ENCODE results near the gene APMAP. TPM values are rescaled to one million over a fixed set of nuclear protein-coding genes. Genes with fewer than 3 reads are reported as not detected.
"Not testable (repeated sequence)": the region's sequence is repeated elsewhere in the genome, so short reads cannot be mapped to it uniquely, and the experiment has no call there.

APMAP gene
- polyA plus RNA-seq, 3 donors: 99.8 to 108 (median 103) TPM

- no peak for DNase-seq (ENCODE audit: low read depth in 3 of 3, low spot score in 2 of 3)
Measured at GRCh38 chr20:24955045-24955444, 37.5 kb downstream of the APMAP start.

GRCh38 chr20:24954566-24954965 is 38.0 kb downstream of the APMAP start:
- DNase-seq (ENCODE audit: low read depth in 3 of 3, low spot score in 2 of 3): no peak

- no peak for DNase-seq (ENCODE audit: low read depth in 3 of 3, low spot score in 2 of 3)
Measured at GRCh38 chr20:24954151-24954550, 38.4 kb downstream of the APMAP start.

- no peak for DNase-seq (ENCODE audit: low read depth in 3 of 3, low spot score in 2 of 3)
Measured at GRCh38 chr20:24953621-24954133, 38.9 kb downstream of the APMAP start.

GRCh38 chr20:24953209-24953575 is 39.4 kb downstream of the APMAP start:
- no peak for DNase-seq (ENCODE audit: low read depth in 3 of 3, low spot score in 2 of 3)

GRCh38 chr20:24952376-24953208 is 40.0 kb downstream of the APMAP start:
- DNase-seq (ENCODE audit: low read depth in 3 of 3, low spot score in 2 of 3): no peak

GRCh38 chr20:24951536-24952083 is 40.9 kb downstream of the APMAP start:
- no peak for DNase-seq (ENCODE audit: low read depth in 3 of 3, low spot score in 2 of 3)

- no peak for DNase-seq (ENCODE audit: low read depth in 3 of 3, low spot score in 2 of 3)
Measured at GRCh38 chr20:24950836-24951525, 41.6 kb downstream of the APMAP start.

- DNase-seq (ENCODE audit: low read depth in 3 of 3, low spot score in 2 of 3): no peak
Measured at GRCh38 chr20:24950128-24950835, 42.3 kb downstream of the APMAP start.

- no peak for DNase-seq (ENCODE audit: low read depth in 3 of 3, low spot score in 2 of 3)
Measured at GRCh38 chr20:24949756-24950127, 42.8 kb downstream of the APMAP start.

- DNase-seq (ENCODE audit: low read depth in 3 of 3, low spot score in 2 of 3): no peak
Measured at GRCh38 chr20:24948939-24949679, 43.4 kb downstream of the APMAP start, which contains the start of gene CST7. Gene CST7 (plus strand): TSS chr20:24949269. CDS start chr20:24949506, 237 bp downstream.

- DNase-seq (ENCODE audit: low read depth in 3 of 3, low spot score in 2 of 3): not testable (repeated sequence)
Measured at GRCh38 chr20:24948396-24948938, 44.1 kb downstream of the APMAP start.

- not testable (repeated sequence) for DNase-seq (ENCODE audit: low read depth in 3 of 3, low spot score in 2 of 3)
Measured at GRCh38 chr20:24946376-24946775, 46.2 kb downstream of the APMAP start.

GRCh38 chr20:24943731-24944130 is 48.8 kb downstream of the APMAP start:
- no peak for DNase-seq (ENCODE audit: low read depth in 3 of 3, low spot score in 2 of 3)

- no peak for DNase-seq (ENCODE audit: low read depth in 3 of 3, low spot score in 2 of 3)
Measured at GRCh38 chr20:24943196-24943595, 49.4 kb downstream of the APMAP start.

- no peak for DNase-seq (ENCODE audit: low read depth in 3 of 3, low spot score in 2 of 3)
Measured at GRCh38 chr20:24942679-24943078, 49.9 kb downstream of the APMAP start.

GRCh38 chr20:24939036-24939435 is 53.5 kb downstream of the APMAP start:
- no peak for DNase-seq (ENCODE audit: low read depth in 3 of 3, low spot score in 2 of 3)

GRCh38 chr20:24938498-24938897 is 54.1 kb downstream of the APMAP start:
- no peak for DNase-seq (ENCODE audit: low read depth in 3 of 3, low spot score in 2 of 3)

GRCh38 chr20:24937579-24937978 is 55.0 kb downstream of the APMAP start:
- no peak for DNase-seq (ENCODE audit: low read depth in 3 of 3, low spot score in 2 of 3)
